HL-60 (cell line): ENCODE data around the gene AGAP3.

Experiments used
- CTCF ChIP-seq: IDR thresholded peaks from one replicate; pipeline ENCODE4 v1.5.1; 2011; ENCODE audit warnings: low read length, control low read depth, inconsistent platforms; ENCODE audit not compliant: insufficient read depth
- POLR2AphosphoS5 ChIP-seq: IDR thresholded peaks from 2 replicates; pipeline ENCODE4 v1.6.1; 2012; ENCODE audit warnings: low read depth

GRCh38 chr7:151123158-151123821 lies 37.0 kb downstream of the AGAP3 start:
- TF ChIP-seq POLR2AphosphoS5 (no peak), CTCF (no peak)
